Measurements from ENCODE around the gene WIZ. TPM values are rescaled to one million over a fixed set of nuclear protein-coding genes. Genes with fewer than 3 reads are reported as not detected.

The WIZ gene
- total RNA-seq, 1 donor from 2014 or later = 31.3 TPM

GRCh38 chr19:15432629-15433518, 16.9 kb downstream of the WIZ start:
- DNase-seq (ENCODE audit: missing footprints) = peak; percentile 96
- peak; percentile 93 for ATAC-seq
- intact Hi-C loops (cut with DNase I) = loop anchor here (1.0 to 5.0 kb wide), 2 partner anchors 14 to 56 kb away; partner anchors contain the start of gene AKAP8

- DNase-seq (ENCODE audit: missing footprints) (no peak), ATAC-seq (no peak)
- intact Hi-C loops (cut with DNase I) = loop anchor here (1.0 to 5.0 kb wide), 2 partner anchors 13 to 55 kb away; partner anchors contain the start of gene AKAP8
Observed at GRCh38 chr19:15432018-15432494, 17.7 kb downstream of the WIZ start.

- no peak for ATAC-seq
- intact Hi-C loops (cut with DNase I) = loop anchor here (1.0 to 5.0 kb wide), 2 partner anchors 12 to 54 kb away; partner anchors contain the start of gene AKAP8
- DNase-seq (ENCODE audit: missing footprints) = peak; percentile 17
Observed at GRCh38 chr19:15431396-15432017, 18.2 kb downstream of the WIZ start.

- DNase-seq (ENCODE audit: missing footprints) (peak; percentile 69), ATAC-seq (no peak)
- intact Hi-C loops (cut with DNase I) = loop anchor here (5.0 kb wide), 1 partner anchor 53 kb away; the partner anchor contains the start of gene AKAP8
Observed at GRCh38 chr19:15430526-15431120, 19.1 kb downstream of the WIZ start.

GRCh38 chr19:15429825-15430467, 19.8 kb downstream of the WIZ start:
- DNase-seq (ENCODE audit: missing footprints) (peak; percentile 28), ATAC-seq (no peak)
- intact Hi-C loops (cut with DNase I) = loop anchor here (5.0 kb wide), 1 partner anchor 53 kb away; the partner anchor contains the start of gene AKAP8

GRCh38 chr19:15428956-15429824, 20.6 kb downstream of the WIZ start:
- peak; percentile 33 for DNase-seq (ENCODE audit: missing footprints)
- ATAC-seq = no peak

GRCh38 chr19:15427991-15428471, 21.7 kb downstream of the WIZ start:
- no peak for DNase-seq (ENCODE audit: missing footprints)
- intact Hi-C loops (cut with DNase I) = no loop called here
- ATAC-seq = no peak

More at GRCh38 chr19:15428956-15429824, 20.6 kb downstream of the WIZ start:
- intact Hi-C loops (cut with DNase I) = no loop called here

GRCh38 chr19:15427350-15427700, 22.4 kb downstream of the WIZ start:
- DNase-seq (ENCODE audit: missing footprints) (peak; percentile 56), ATAC-seq (no peak)
- intact Hi-C loops (cut with DNase I) = no loop called here

GRCh38 chr19:15426485-15427349, 23.0 kb downstream of the WIZ start:
- DNase-seq (ENCODE audit: missing footprints) (peak; percentile 15), ATAC-seq (no peak)
- intact Hi-C loops (cut with DNase I) = no loop called here

- intact Hi-C loops (cut with DNase I) = no loop called here
- no peak for ATAC-seq
- DNase-seq (ENCODE audit: missing footprints) = no peak
Observed at GRCh38 chr19:15425321-15425950, 24.3 kb downstream of the WIZ start.

- ATAC-seq = no peak
- intact Hi-C loops (cut with DNase I) = no loop called here
- DNase-seq (ENCODE audit: missing footprints) = peak; percentile 50
Observed at GRCh38 chr19:15424692-15425272, 25.0 kb downstream of the WIZ start.

- no peak for ATAC-seq
- intact Hi-C loops (cut with DNase I) = no loop called here
- peak; percentile 53 for DNase-seq (ENCODE audit: missing footprints)
Observed at GRCh38 chr19:15424121-15424520, 25.6 kb downstream of the WIZ start.

- ATAC-seq (no peak), DNase-seq (ENCODE audit: missing footprints) (no peak)
- intact Hi-C loops (cut with DNase I) = no loop called here
Observed at GRCh38 chr19:15423130-15423529, 26.6 kb downstream of the WIZ start.

- DNase-seq (ENCODE audit: missing footprints) (peak; percentile 39), ATAC-seq (no peak)
- intact Hi-C loops (cut with DNase I) = no loop called here
Observed at GRCh38 chr19:15422296-15423075, 27.3 kb downstream of the WIZ start.

- DNase-seq (ENCODE audit: missing footprints) (peak; percentile 76), ATAC-seq (no peak)
- intact Hi-C loops (cut with DNase I) = no loop called here
Observed at GRCh38 chr19:15421721-15422260, 28.0 kb downstream of the WIZ start.
